ENCODE results near the gene HDAC4.

- no peak for TF ChIP-seq CTCF (conservative IDR thresholded peaks at IDR 0.05; ENCODE audit: low read length)
- no peak for TF ChIP-seq EZH2phosphoT487 (IDR thresholded peaks at IDR 0.05; ENCODE audit: borderline replicate concordance)
Measured at GRCh38 chr2:239027391-239028252, 373.2 kb downstream of the HDAC4 start.

Data from Loucy (cell line).